ENCODE results near the gene MVB12B.

The MVB12B gene

DNA sequence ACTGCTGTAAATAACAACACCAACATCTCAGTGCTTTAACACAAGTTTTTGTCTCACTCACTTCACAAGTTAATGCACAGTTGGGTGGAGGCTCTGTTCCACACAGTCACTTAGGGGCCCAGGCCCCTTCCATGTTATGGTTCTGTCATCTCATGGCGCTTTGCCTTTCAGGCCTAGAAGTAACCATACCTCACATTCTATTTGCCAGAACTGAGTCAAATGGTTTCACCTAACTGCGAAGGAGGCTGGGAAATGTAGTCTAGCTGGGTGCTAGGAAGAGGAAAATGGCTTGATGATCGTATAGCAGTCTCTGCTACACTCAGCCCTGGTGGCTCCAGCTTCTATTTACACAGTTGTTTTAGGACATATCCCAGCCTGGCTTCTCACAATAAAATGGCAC is 23.1 kb upstream of the MVB12B start:
- TF ChIP-seq, protein P1, sequence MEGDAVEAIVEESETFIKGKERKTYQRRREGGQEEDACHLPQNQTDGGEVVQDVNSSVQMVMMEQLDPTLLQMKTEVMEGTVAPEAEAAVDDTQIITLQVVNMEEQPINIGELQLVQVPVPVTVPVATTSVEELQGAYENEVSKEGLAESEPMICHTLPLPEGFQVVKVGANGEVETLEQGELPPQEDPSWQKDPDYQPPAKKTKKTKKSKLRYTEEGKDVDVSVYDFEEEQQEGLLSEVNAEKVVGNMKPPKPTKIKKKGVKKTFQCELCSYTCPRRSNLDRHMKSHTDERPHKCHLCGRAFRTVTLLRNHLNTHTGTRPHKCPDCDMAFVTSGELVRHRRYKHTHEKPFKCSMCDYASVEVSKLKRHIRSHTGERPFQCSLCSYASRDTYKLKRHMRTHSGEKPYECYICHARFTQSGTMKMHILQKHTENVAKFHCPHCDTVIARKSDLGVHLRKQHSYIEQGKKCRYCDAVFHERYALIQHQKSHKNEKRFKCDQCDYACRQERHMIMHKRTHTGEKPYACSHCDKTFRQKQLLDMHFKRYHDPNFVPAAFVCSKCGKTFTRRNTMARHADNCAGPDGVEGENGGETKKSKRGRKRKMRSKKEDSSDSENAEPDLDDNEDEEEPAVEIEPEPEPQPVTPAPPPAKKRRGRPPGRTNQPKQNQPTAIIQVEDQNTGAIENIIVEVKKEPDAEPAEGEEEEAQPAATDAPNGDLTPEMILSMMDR (conservative IDR thresholded peaks at IDR 0.05; ENCODE audit: low read length) = no peak
- H3K4me3 ChIP-seq (ENCODE audit: low read length) = no peak overlapping the region
- no peak for DNase-seq (ENCODE audit: low read depth)

DNA sequence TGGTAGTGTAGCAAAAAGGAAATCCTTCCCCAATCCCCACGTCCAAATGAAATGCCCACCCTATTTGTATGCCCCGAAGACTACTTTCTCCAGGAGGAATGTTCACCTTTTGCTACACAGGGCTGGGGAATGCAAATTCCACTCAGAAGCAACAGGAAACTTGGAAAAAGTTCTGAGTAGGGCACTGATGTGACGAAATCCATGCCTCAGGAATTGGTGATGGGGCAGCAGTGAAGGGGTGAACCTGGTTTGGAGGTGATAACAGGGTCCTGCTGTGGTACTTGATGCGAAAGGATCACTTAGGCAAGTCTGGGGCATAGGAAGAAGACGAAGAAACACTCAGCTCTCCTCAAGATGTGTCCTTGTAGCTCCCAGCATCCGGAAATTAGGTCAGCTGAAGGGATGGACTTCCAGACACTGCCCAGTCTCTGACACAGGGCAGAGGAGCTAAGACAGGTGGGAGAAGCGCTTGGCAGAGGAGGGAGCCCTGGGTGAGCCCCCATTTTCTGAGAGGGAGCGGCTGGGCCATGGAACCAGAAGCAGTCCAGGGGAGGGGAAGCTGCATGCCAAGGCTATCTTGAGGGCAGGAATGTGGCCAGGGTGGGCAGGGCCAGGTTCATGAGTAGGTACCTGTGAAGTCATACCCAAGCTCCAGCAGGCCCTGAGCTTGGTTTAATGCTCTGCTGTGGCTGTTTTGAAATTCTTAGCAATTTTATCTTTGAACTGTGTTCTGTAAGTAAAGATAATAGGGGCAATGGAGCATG is 22.2 kb upstream of the MVB12B start:
- TF ChIP-seq, protein P1 (conservative IDR thresholded peaks at IDR 0.05; ENCODE audit: low read length) = no peak
- no peak for DNase-seq (ENCODE audit: low read depth)
- H3K4me3 ChIP-seq (ENCODE audit: low read length) = no peak overlapping the region

DNA sequence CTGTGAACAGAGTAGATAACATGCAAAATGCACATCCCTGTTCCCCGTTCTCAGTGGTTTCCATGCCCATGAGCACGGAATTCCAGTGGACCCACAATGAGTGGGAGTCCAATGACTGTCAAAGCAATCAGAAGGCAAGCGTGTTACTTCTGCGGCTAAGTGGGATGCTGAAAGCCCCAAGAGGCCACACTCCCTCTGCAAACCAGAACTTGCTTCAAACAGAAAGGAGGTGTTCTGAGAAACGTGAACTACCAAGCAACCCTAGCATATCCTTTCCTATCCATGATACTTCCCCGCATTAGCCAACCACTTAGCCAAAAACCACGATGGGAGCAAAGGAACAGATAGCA is 21.7 kb upstream of the MVB12B start:
- no peak overlapping the region for H3K4me3 ChIP-seq (ENCODE audit: low read length)
- TF ChIP-seq, protein P1 (conservative IDR thresholded peaks at IDR 0.05; ENCODE audit: low read length) = no peak
- DNase-seq (ENCODE audit: low read depth) = no peak

DNA sequence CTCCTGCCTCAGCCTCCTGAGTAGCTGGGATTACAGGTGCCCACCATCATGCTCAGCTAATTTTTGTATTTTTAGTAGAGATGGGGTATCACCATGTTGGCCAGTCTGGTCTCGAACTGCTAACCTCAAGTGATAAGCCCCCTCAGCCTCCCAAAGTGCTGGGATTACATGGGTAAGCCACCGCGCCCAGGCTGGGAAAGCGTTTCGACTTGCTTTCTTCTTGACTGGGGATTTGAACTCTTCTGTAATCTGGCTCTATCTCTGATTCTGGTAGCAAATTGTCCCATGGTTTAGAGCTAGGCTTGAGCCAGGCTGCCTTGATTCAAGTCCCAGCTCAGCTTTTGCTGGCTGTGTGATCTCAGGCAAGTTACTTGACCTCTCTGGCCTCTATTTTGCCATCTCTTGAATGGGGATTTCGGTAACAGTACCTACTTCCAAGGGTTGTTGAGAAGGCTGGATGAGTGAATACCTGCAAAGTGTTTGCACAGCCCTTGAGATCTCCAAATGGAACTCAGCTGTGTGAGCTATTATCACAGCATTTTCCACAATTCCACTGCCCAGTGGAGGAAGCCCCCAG is 20.5 kb upstream of the MVB12B start:
- TF ChIP-seq, protein P1 (conservative IDR thresholded peaks at IDR 0.05; ENCODE audit: low read length) = no peak
- no peak for DNase-seq (ENCODE audit: low read depth)
- no peak overlapping the region for H3K4me3 ChIP-seq (ENCODE audit: low read length)

DNA sequence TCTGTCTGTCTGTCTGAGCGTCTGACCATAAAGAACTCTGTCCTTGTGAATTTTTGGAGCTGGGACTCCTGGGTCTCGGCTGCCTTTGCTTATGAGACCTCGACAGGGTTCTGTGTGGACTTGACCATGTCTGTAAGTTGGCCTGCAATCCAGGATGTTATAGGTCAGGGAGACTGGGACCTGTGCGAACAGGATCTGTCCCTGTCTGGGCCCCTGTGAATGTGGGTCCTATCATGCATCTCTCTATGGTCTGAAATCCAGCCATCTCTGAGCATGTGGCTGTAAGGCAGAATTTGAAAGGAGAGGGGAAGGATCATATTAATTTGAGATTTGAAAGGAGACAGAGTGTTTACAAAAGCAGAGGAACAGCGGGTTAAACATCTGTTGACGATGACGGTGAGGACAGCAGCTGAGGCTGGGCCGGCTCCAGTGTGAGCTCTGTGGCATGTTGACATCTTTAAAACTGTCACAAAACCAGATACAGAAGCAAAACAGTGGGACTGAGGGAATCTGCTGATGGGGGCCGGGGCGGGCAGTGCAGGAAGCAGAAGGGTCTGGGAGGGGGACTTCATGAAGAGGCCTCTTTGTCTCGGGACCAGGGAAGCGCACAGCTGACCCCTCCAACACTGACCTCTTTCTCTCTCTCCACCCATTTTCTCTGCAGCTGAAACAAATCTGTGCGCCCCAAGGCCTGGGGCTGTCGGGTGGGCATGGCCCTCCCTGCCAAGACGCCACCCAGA is 19.1 kb upstream of the MVB12B start:
- H3K4me3 ChIP-seq (ENCODE audit: low read length) = no peak overlapping the region
- DNase-seq (ENCODE audit: low read depth) = no peak
- TF ChIP-seq, protein P1 (conservative IDR thresholded peaks at IDR 0.05; ENCODE audit: low read length) = no peak

DNA sequence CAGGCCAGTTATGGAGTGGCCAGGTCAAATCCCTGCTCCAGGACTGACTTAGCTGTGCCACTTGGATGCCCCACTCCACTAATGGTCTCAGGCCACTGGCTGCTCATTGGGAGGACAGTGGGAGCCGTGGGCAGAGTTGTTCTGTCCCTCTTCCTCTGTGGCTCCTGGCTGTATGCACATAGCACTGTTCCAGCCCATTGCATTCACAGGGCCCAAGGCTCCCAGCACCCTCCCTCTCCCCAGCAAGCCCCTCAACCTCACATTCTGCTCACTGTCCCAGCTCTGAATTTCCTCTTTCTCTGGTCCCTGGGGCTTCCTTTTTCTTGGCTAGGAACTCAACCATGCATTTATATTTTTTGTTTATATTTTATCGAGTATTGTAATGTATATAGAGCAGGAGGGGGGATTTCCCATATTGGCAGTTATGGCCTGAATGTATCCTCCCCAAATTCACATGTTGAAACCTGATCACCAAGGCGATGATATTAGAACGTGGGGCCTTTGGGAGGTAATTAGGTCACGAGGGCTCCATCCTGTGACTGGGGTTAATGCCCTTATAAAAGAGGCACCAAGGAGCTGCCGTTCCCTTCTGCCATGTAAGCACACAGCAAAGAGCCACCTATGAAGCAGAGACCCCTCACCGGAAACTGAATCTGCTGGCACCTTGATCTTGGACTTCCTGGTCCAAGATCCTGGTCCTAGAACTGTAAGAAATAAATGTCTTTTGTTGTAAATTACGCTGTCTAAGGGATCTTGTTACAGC is 17.0 kb upstream of the MVB12B start:
- no peak overlapping the region for H3K4me3 ChIP-seq (ENCODE audit: low read length)
- DNase-seq (ENCODE audit: low read depth) = no peak
- TF ChIP-seq, protein P1 (conservative IDR thresholded peaks at IDR 0.05; ENCODE audit: low read length) = no peak

Data from AG10803 (cell line).